Progenitor cell of endocrine pancreas (in vitro differentiated cells): ENCODE data around the gene LCP2. TPM values are rescaled to one million over a fixed set of nuclear protein-coding genes. Genes with fewer than 3 reads are reported as not detected.

ENCODE experiments used
- DNase-seq: peaks from one replicate; pipeline ENCODE4 v3.0.0; 2021; ENCODE audit warnings: low spot score; ENCODE audit not compliant: unreplicated experiment
- H3K27ac Mint-ChIP-seq: 2 replicates; pipeline ENCODE4 v1.8.0; 2021; ENCODE audit warnings: mild to moderate bottlenecking, moderate library complexity, mixed read lengths
- H3K27me3 Mint-ChIP-seq: 2 replicates; pipeline ENCODE4 v1.8.0; 2021; ENCODE audit warnings: mixed read lengths
- H3K36me3 Mint-ChIP-seq: 2 replicates; pipeline ENCODE4 v1.8.0; 2022; ENCODE audit warnings: mixed read lengths; ENCODE audit not compliant: insufficient read depth
- H3K4me1 Mint-ChIP-seq: 2 replicates; pipeline ENCODE4 v1.8.0; 2021; ENCODE audit warnings: low read depth, mixed read lengths
- H3K4me3 Mint-ChIP-seq: 2 replicates; pipeline ENCODE4 v1.8.0; 2021; ENCODE audit warnings: low read depth, mild to moderate bottlenecking, moderate library complexity, mixed read lengths
- H3K9me3 Mint-ChIP-seq: 2 replicates; pipeline ENCODE4 v1.8.0; 2021; ENCODE audit warnings: low read depth, mixed read lengths
- total RNA-seq: library from RNA; stranded (reverse); gene quantifications from 2 replicates; pipeline ENCODE4 v1.2.1, GENCODE V29; 2021
- TF ChIP-seq, protein P1 (sequence below): fragments of 200-600 bp; sonication (generic); IDR thresholded peaks from one replicate; pipeline ENCODE4 v1.5.0; 2021; ENCODE audit warnings: antibody characterized with exemption, mild to moderate bottlenecking; ENCODE audit not compliant: unreplicated experiment

LCP2 gene
- total RNA-seq, 1 donor from 2014 or later = not detected

- Mint-ChIP-seq H3K27me3 (peaks cover 13% of the 10 kb centered on the region), H3K36me3 (no peaks in the 10 kb centered on the region), H3K4me3 (no peak overlapping the region), H3K4me1 (no peaks in the 10 kb centered on the region), H3K27ac (no peak overlapping the region), H3K9me3 (peaks cover 12% of the 10 kb centered on the region)
- TF ChIP-seq, protein P1, sequence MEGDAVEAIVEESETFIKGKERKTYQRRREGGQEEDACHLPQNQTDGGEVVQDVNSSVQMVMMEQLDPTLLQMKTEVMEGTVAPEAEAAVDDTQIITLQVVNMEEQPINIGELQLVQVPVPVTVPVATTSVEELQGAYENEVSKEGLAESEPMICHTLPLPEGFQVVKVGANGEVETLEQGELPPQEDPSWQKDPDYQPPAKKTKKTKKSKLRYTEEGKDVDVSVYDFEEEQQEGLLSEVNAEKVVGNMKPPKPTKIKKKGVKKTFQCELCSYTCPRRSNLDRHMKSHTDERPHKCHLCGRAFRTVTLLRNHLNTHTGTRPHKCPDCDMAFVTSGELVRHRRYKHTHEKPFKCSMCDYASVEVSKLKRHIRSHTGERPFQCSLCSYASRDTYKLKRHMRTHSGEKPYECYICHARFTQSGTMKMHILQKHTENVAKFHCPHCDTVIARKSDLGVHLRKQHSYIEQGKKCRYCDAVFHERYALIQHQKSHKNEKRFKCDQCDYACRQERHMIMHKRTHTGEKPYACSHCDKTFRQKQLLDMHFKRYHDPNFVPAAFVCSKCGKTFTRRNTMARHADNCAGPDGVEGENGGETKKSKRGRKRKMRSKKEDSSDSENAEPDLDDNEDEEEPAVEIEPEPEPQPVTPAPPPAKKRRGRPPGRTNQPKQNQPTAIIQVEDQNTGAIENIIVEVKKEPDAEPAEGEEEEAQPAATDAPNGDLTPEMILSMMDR = no peak
- DNase-seq = no peak
Observed at GRCh38 chr5:170341545-170341944, 44.0 kb upstream of the LCP2 start.

DNA sequence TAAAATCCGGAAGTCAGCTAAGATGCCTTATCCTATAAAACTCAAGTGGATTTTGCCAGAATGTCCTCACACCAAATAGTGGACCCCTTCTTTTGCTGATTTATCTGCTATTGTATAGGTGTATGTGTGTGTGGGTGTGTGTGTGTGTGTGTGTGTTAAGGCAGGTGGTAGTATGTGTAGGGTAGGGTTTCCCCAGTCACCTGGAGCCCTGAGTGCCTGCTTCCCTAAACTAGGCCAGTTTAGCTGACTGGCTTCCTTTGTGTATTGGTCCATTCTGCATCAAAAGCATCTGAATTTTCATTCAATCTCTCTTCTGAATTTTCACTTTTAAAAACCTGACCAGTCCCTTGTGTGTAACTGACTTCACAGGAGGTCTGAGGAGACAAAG lies 42.2 kb upstream of the LCP2 start:
- TF ChIP-seq, protein P1 = no peak
- no peak overlapping the region for H3K27ac Mint-ChIP-seq
- H3K9me3 Mint-ChIP-seq = peaks cover 12% of the 10 kb centered on the region
- H3K4me1 Mint-ChIP-seq = no peaks in the 10 kb centered on the region
- no peaks in the 10 kb centered on the region for H3K36me3 Mint-ChIP-seq
- no peak for DNase-seq
- H3K27me3 Mint-ChIP-seq = peaks cover 11% of the 10 kb centered on the region
- no peak overlapping the region for H3K4me3 Mint-ChIP-seq

- Mint-ChIP-seq H3K4me3 (no peak overlapping the region), H3K9me3 (peaks cover 9% of the 10 kb centered on the region), H3K27ac (no peak overlapping the region), H3K36me3 (no peaks in the 10 kb centered on the region), H3K27me3 (peaks cover 12% of the 10 kb centered on the region), H3K4me1 (no peaks in the 10 kb centered on the region)
- DNase-seq = no peak
- TF ChIP-seq, protein P1 = peak; percentile 20
Observed at GRCh38 chr5:170338933-170339779, 41.6 kb upstream of the LCP2 start.

DNA sequence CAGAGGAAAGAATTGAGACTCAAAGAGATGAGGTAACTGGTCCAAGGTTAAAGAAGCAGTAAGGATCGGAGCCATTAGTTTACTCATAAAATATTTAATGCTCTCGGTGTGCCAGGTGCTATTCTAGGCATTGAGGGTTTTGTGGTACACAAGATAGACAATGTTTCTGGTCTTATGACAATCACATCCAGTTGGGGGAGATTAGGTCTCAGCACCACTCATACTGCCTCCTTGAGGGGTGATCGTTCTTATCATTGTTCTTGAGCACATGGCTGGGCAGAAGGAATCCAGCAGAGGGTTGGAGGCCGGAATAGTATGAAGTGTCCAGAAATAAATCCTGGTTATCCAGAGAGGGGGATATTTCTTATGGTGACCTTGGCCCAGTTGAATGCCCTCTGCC lies 40.7 kb upstream of the LCP2 start:
- H3K4me1 Mint-ChIP-seq = no peaks in the 10 kb centered on the region

GRCh38 chr5:170337045-170337733 lies 39.6 kb upstream of the LCP2 start:
- H3K36me3 Mint-ChIP-seq = no peaks in the 10 kb centered on the region
- H3K4me3 Mint-ChIP-seq = no peak overlapping the region
- no peak for DNase-seq
- no peak overlapping the region for H3K27ac Mint-ChIP-seq
- H3K4me1 Mint-ChIP-seq = no peaks in the 10 kb centered on the region
- TF ChIP-seq, protein P1 = no peak
- peaks cover 5% of the 10 kb centered on the region for H3K9me3 Mint-ChIP-seq
- peaks cover 23% of the 10 kb centered on the region for H3K27me3 Mint-ChIP-seq

More for the DNA sequence above, 40.7 kb upstream of the LCP2 start:
- no peak overlapping the region for H3K27ac Mint-ChIP-seq
- no peak overlapping the region for H3K4me3 Mint-ChIP-seq
- TF ChIP-seq, protein P1 = no peak
- H3K9me3 Mint-ChIP-seq = peaks cover 5% of the 10 kb centered on the region
- DNase-seq = no peak
- H3K27me3 Mint-ChIP-seq = peaks cover 19% of the 10 kb centered on the region
- H3K36me3 Mint-ChIP-seq = no peaks in the 10 kb centered on the region
